Omental fat pad (tissue), 4 donors: Measurements from ENCODE around the gene PRR5L. TPM values are rescaled to one million over a fixed set of nuclear protein-coding genes. Genes with fewer than 3 reads are reported as not detected.
A peak's percentile ranks its signal among the peaks of the same experiment; 100 is the strongest.

ENCODE experiments used
- ATAC-seq: fragments of 150-250 bp; one replicate; pipeline ENCODE4 v1.9.1; 2016; ENCODE audit warnings: mild to moderate bottlenecking, moderate library complexity; ENCODE audit not compliant: low FRiP score
- DNase-seq: peaks from one replicate; pipeline ENCODE4 v3.0.0-alpha.2; 2019; ENCODE audit warnings: low spot score
- CTCF ChIP-seq, 3 donors: fragments of 450-650 bp; IDR thresholded peaks; one replicate each; pipeline ENCODE4 v1.5.1; 2016 to 2017; ENCODE audit warnings: antibody characterized with exemption in 3 of 3, mild to moderate bottlenecking in 3 of 3, moderate library complexity in 2 of 3
- total RNA-seq, 4 donors: library from RNA; depleted of rRNA; stranded (reverse); fragments of >200 nt; gene quantifications; one replicate each; pipeline ENCODE4 v1.1.0, GENCODE V29; 2016

Gene PRR5L
- total RNA-seq, 4 donors from 2014 or later = 8.7 to 26.8 (median 16.2) TPM

- DNase-seq (no peak), ATAC-seq (no peak)
- TF ChIP-seq CTCF (IDR thresholded peaks at IDR 0.05) = no peak
Observed at GRCh38 chr11:36454941-36455631, 159.0 kb downstream of the PRR5L start.

- DNase-seq (no peak), ATAC-seq (peak; percentile 72)
- TF ChIP-seq CTCF (IDR thresholded peaks at IDR 0.05) = no peak
Observed at GRCh38 chr11:36455658-36456111, 159.6 kb downstream of the PRR5L start.

GRCh38 chr11:36456156-36456555 is 160.1 kb downstream of the PRR5L start:
- peak; percentile 12 for ATAC-seq

GRCh38 chr11:36458129-36458915 is 162.2 kb downstream of the PRR5L start:
- ATAC-seq (no peak), DNase-seq (no peak)
- no peak for TF ChIP-seq CTCF (IDR thresholded peaks at IDR 0.05)

More at GRCh38 chr11:36456156-36456555, 160.1 kb downstream of the PRR5L start:
- DNase-seq = no peak
- TF ChIP-seq CTCF (IDR thresholded peaks at IDR 0.05) = no peak

GRCh38 chr11:36459046-36459445 is 163.0 kb downstream of the PRR5L start:
- DNase-seq (no peak), ATAC-seq (no peak)
- no peak for TF ChIP-seq CTCF (IDR thresholded peaks at IDR 0.05)

GRCh38 chr11:36460220-36460619 is 164.1 kb downstream of the PRR5L start:
- TF ChIP-seq CTCF (IDR thresholded peaks at IDR 0.05) = no peak
- no peak for DNase-seq
- ATAC-seq = no peak
